NCI-H1417 treated with DMSO at 0.1 percent for 48 hours (cell line): ENCODE data around the gene CTNND2.
A peak's percentile ranks its signal among the peaks of the same experiment; 100 is the strongest.

Experiments
- DNase-seq: peaks from one replicate; lab custom pipeline; 2025; lab: John Stamatoyannopoulos, UW

The CTNND2 gene

GRCh38 chr5:11770310-11770709, 133.9 kb downstream of the CTNND2 start:
- no peak for DNase-seq

- DNase-seq = no peak
Observed at GRCh38 chr5:11760934-11761603, 143.2 kb downstream of the CTNND2 start.

GRCh38 chr5:11758321-11758720, 145.9 kb downstream of the CTNND2 start:
- no peak for DNase-seq

- no peak for DNase-seq
Observed at GRCh38 chr5:11757661-11758060, 146.6 kb downstream of the CTNND2 start.

GRCh38 chr5:11737010-11737409, 167.2 kb downstream of the CTNND2 start:
- no peak for DNase-seq

GRCh38 chr5:11734369-11734768, 169.9 kb downstream of the CTNND2 start:
- no peak for DNase-seq

GRCh38 chr5:11733840-11734192, 170.4 kb downstream of the CTNND2 start:
- no peak for DNase-seq

GRCh38 chr5:11733185-11733839, 170.9 kb downstream of the CTNND2 start:
- no peak for DNase-seq

- peak; percentile 30 for DNase-seq
Observed at GRCh38 chr5:11724940-11725339, 179.3 kb downstream of the CTNND2 start.

- peak; percentile 27 for DNase-seq
Observed at GRCh38 chr5:11719888-11720481, 184.3 kb downstream of the CTNND2 start.

GRCh38 chr5:11715461-11716196, 188.6 kb downstream of the CTNND2 start:
- DNase-seq = no peak

GRCh38 chr5:11711932-11712331, 192.3 kb downstream of the CTNND2 start:
- DNase-seq = no peak

GRCh38 chr5:11709021-11709420, 195.2 kb downstream of the CTNND2 start:
- DNase-seq = no peak

- no peak for DNase-seq
Observed at GRCh38 chr5:11704916-11705315, 199.3 kb downstream of the CTNND2 start.

GRCh38 chr5:11700391-11700790, 203.9 kb downstream of the CTNND2 start:
- no peak for DNase-seq

GRCh38 chr5:11692636-11693035, 211.6 kb downstream of the CTNND2 start:
- DNase-seq = no peak

GRCh38 chr5:11687498-11687897, 216.7 kb downstream of the CTNND2 start:
- DNase-seq = no peak

- no peak for DNase-seq
Observed at GRCh38 chr5:11684607-11685006, 219.6 kb downstream of the CTNND2 start.

GRCh38 chr5:11683666-11684065, 220.6 kb downstream of the CTNND2 start:
- no peak for DNase-seq

- DNase-seq = no peak
Observed at GRCh38 chr5:11681796-11682195, 222.4 kb downstream of the CTNND2 start.

GRCh38 chr5:11679676-11680075, 224.6 kb downstream of the CTNND2 start:
- DNase-seq = no peak

GRCh38 chr5:11675184-11675583, 229.1 kb downstream of the CTNND2 start:
- DNase-seq = no peak
